Measurements from ENCODE around the gene PRND.
A peak's percentile ranks its signal among the peaks of the same experiment; 100 is the strongest.
"Not testable (repeated sequence)": the region's sequence is repeated elsewhere in the genome, so short reads cannot be mapped to it uniquely, and the experiment has no call there.

Gene PRND

GRCh38 chr20:4709261-4710105 lies 12.2 kb upstream of the PRND start:
- no peak for DNase-seq

DNA sequence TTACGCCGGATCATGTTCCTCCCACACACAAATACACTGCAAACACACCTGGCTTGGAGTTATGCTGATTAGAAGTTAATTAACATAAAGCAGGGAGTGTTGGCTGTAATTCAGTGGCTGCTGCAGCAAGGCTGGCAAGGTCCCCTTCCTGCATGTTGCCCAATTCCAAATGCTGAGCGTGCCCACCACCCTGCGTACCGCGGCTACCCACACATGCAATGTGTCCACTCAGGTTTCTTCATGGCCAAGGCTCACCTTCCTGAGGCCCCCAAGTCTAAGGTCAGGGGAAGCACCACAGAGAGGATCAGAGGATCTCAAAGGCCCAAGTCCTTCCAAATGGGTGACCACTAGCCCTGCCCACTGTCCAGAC lies 11.6 kb upstream of the PRND start:
- no peak for DNase-seq

- DNase-seq, result no peak
Measured at GRCh38 chr20:4711511-4711910, 10.2 kb upstream of the PRND start.

- DNase-seq, result no peak
Measured at GRCh38 chr20:4713401-4713800, 8.3 kb upstream of the PRND start.

- DNase-seq, result no peak
Measured at GRCh38 chr20:4714818-4715217, 6.9 kb upstream of the PRND start.

GRCh38 chr20:4717816-4718570 lies 3.7 kb upstream of the PRND start:
- DNase-seq, result peak; percentile 24

GRCh38 chr20:4719190-4719589 lies 2.5 kb upstream of the PRND start:
- DNase-seq, result no peak

GRCh38 chr20:4720041-4720976 lies 1.4 kb upstream of the PRND start:
- peak; percentile 33 for DNase-seq

- no peak for DNase-seq
Measured at GRCh38 chr20:4720977-4721349, 746 bp upstream of the PRND start.

- no peak for DNase-seq
Measured at GRCh38 chr20:4722571-4722970, 862 bp downstream of the PRND start.

DNA sequence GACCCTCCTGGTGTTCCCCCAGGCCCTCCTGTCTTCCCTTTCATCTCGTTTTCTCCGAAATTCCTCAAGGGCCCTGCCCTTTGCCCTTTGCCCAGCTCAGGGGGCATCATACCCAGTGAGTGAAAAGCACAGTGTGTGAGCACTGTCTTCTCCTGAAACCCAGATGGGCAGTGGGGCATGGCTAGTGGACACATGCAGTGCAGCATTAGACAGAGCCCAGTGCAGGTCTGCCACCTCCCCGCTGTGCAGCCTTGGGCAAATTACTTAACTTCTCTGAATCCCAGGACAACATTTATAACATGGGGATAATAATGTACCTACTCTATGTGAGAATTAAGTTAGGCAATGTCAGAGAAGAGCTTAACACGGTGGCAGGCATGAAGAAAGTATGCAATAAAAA lies 1.3 kb downstream of the PRND start:
- no peak for DNase-seq

DNA sequence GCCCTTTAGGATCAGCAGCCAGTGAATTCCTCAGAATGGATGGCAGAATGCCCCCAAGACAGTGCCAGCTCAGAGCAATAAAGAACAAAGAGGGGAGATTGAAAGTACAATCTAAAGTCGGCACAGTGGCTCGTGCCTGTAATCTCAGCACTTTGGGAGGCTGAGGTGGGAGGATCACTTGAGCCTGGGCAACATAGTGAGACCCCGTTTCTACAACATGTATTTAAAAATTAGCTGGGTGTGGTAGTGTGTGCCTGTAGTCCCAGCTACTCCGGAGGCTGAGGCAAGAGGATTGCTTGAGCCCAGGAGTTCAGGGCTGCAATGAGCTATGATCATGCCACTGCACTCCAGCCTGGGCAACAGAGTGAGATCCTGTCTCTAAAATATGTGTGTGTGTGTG lies 1.8 kb downstream of the PRND start:
- not testable (repeated sequence) for DNase-seq

- DNase-seq, result no peak
Measured at GRCh38 chr20:4724459-4725262, 3.0 kb downstream of the PRND start.

GRCh38 chr20:4725263-4725550 lies 3.5 kb downstream of the PRND start:
- no peak for DNase-seq

DNA sequence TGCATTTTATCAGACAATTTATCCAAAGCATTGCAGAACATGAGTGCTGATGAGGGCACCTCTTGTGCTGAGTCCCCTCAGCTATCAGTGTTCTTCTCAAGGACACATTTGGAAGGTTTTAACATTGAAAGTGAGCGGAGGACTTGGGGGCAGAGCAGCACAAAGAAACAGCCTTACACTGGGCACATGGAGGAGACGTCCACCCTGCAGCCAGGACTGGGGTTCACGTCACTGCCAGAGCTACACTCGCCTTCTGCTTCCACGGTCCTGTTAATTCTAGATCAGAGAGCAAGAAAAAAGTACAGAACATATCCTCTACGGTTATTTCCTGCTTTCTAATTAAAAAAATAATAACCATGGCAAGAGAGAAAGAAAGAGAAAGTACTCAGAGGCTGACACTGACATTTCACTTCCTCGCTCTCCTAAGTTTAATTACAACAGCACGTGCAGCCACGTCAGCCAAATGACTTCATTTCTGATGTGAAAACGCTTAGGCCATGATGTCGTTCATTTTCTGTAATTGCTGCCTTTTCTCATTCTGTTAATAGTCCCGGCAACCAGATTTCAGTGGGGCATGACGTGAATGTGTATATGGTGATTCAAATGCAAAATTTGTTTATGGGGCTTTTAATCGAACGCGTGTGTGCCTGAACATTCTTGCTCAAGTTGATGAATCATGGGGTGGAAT lies 5.1 kb downstream of the PRND start:
- DNase-seq, result no peak

- no peak for DNase-seq
Measured at GRCh38 chr20:4728120-4728760, 6.5 kb downstream of the PRND start.

DNA sequence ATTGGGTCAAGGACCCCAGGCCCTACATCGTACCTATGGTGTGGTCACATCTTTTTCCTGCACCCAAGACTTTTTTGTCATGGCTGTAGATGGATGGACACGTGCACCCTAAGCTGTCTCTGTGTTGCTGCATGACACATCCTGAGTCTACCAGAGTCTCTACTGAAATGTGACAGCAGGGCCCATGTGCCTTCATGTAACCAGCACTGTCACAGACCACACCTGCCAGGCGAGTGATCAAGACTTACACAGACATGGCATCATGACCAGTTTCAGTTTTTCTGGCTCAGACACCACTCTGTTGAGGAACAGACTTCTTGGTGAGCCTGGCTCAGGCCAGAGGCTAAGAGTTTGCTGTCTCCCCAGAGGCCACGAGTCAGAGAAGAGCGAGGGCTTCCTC lies 7.6 kb downstream of the PRND start:
- no peak for DNase-seq

DNA sequence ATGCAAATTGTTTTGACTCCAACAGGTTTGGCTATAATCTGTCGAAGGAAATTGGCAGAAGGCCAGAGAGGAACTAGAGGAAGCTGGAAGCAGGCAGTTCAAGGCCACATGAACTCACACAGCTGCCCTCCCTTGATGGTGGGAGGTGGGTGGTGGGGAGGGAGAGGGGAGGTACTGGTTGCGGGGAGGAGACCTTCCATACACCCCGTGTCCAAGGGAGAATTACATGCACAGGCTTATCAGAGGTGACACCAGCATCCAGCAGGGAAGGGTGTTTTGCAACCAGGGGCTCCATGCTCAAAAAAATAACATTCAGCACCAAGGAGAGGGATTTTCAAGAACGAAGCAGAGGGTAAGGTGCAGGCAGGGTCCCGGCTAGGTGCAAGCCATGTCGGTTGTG lies 9.1 kb downstream of the PRND start:
- peak; percentile 38 for DNase-seq

DNA sequence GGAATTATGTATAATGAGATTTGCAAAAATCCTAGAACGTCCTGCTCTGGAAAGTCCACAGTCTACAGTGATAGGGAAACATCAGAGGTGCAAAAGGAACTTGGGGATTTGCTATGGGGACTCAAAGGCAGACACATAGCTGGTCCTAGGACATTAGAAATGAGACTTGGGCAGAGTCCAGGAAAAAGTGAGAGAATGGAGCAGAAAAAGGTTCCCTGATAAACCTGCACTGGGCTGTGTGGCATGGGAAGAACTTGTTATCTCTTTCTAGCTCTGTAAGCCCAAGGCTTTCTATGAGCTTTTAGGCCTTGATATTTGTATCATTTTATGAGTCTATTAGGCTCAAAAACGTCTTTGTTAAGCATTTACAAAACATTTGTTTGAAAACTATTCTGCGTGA lies 15.2 kb downstream of the PRND start:
- no peak for DNase-seq

GRCh38 chr20:4737857-4738627 lies 16.3 kb downstream of the PRND start:
- DNase-seq, result no peak

Measured in NCI-H2029 (cell line).